Karpas-422 (cell line): ENCODE results near the gene RNF11. TPM values are rescaled to one million over a fixed set of nuclear protein-coding genes. Genes with fewer than 3 reads are reported as not detected.
"Not testable (repeated sequence)": the region's sequence is repeated elsewhere in the genome, so short reads cannot be mapped to it uniquely, and the experiment has no call there.

Experiments
- DNase-seq: peaks from one replicate; pipeline ENCODE4 v3.0.0-alpha.2; 2015
- H2AFZ ChIP-seq: fragments of 200-600 bp; sonication (generic); 2 replicates; pipeline ENCODE4 v1.6.1; 2014; ENCODE audit warnings: antibody characterized with exemption, low read length, mixed read lengths
- H3K27ac ChIP-seq: fragments of 200-600 bp; sonication (generic); 2 replicates; pipeline ENCODE4 v1.5.1; 2014; ENCODE audit warnings: mild to moderate bottlenecking, low read length, moderate library complexity
- H3K27me3 ChIP-seq: fragments of 200-600 bp; sonication (generic); 2 replicates; pipeline ENCODE4 v1.6.1; 2014; ENCODE audit warnings: low read length, mixed read lengths
- H3K36me3 ChIP-seq: fragments of 200-600 bp; sonication (generic); 2 replicates; pipeline ENCODE4 v1.6.1; 2014; ENCODE audit warnings: low read length, mixed read lengths; ENCODE audit not compliant: insufficient read depth
- H3K4me1 ChIP-seq: fragments of 200-600 bp; sonication (generic); 2 replicates; pipeline ENCODE4 v1.6.1; 2014; ENCODE audit warnings: mild to moderate bottlenecking, low read length, mixed read lengths
- H3K4me2 ChIP-seq: fragments of 200-600 bp; sonication (generic); 2 replicates; pipeline ENCODE4 v1.6.1; 2014; ENCODE audit warnings: low read length, low read depth, mild to moderate bottlenecking; ENCODE audit not compliant: poor library complexity, severe bottlenecking
- H3K4me3 ChIP-seq: fragments of 200-600 bp; sonication (generic); 2 replicates; pipeline ENCODE4 v1.5.1; 2014; ENCODE audit warnings: mild to moderate bottlenecking, antibody characterized with exemption, low read length, mixed read lengths
- H3K79me2 ChIP-seq: fragments of 200-600 bp; sonication (generic); 2 replicates; pipeline ENCODE4 v1.6.1; 2014; ENCODE audit warnings: mild to moderate bottlenecking, low read length, mixed read lengths
- H3K9ac ChIP-seq: fragments of 200-600 bp; sonication (generic); 2 replicates; pipeline ENCODE4 v1.6.0; 2014; ENCODE audit warnings: low read length
- H3K9me2 ChIP-seq: fragments of 200-600 bp; sonication (generic), shearing (Covaris generic); replicated peaks from 2 replicates; pipeline ENCODE4 v1.6.0; 2014; ENCODE audit warnings: mild to moderate bottlenecking, low read length, moderate library complexity; ENCODE audit not compliant: insufficient read depth
- H3K9me3 ChIP-seq: fragments of 300-700, 200-600 bp; sonication (generic); 2 replicates; pipeline ENCODE4 v1.6.1; 2014; ENCODE audit warnings: low read length, mixed read lengths
- H4K20me1 ChIP-seq: fragments of 200-600 bp; sonication (generic); 2 replicates; pipeline ENCODE4 v1.6.1; 2014; ENCODE audit warnings: mild to moderate bottlenecking, antibody characterized with exemption, low read length, low read depth; ENCODE audit not compliant: insufficient read depth
- total RNA-seq: library from RNA; depleted of rRNA; stranded (reverse); fragments of >200 nt; shearing (Covaris generic); gene quantifications from 2 replicates; pipeline ENCODE4 v1.2.3, GENCODE V29; 2014; ENCODE audit warnings: low replicate concordance

Gene RNF11
- total RNA-seq, 1 experiment from 2014 or later = 12.3 TPM

GRCh38 chr1:51242546-51242945 lies 6.5 kb downstream of the RNF11 start:
- DNase-seq = no peak

GRCh38 chr1:51247022-51247421 lies 10.9 kb downstream of the RNF11 start:
- Histone ChIP-seq H3K4me1 (no peaks in the 10 kb centered on the region), H3K79me2 (peaks cover 5% of the 10 kb centered on the region; the same call in 1 of the 2 replicates), H4K20me1 (peaks cover 9% of the 10 kb centered on the region; the same call in 1 of the 2 replicates), H2AFZ (no peak overlapping the region), H3K9me2 (no peaks in the 10 kb centered on the region), H3K4me3 (no peak overlapping the region), H3K4me2 (no peak overlapping the region), H3K9ac (no peak overlapping the region), H3K36me3 (no peaks in the 10 kb centered on the region), H3K9me3 (no peaks in the 10 kb centered on the region), H3K27ac (no peak overlapping the region), H3K27me3 (no peaks in the 10 kb centered on the region)
- DNase-seq = no peak

More at GRCh38 chr1:51242546-51242945, 6.5 kb downstream of the RNF11 start:
- H3K36me3 ChIP-seq = no peaks in the 10 kb centered on the region
- H3K27ac ChIP-seq = no peak overlapping the region
- H3K79me2 ChIP-seq = peaks cover 15% of the 10 kb centered on the region; the same call in 1 of the 2 replicates
- no peak overlapping the region for H3K9ac ChIP-seq
- H3K4me1 ChIP-seq = peaks cover 4% of the 10 kb centered on the region
- H3K4me3 ChIP-seq = no peak overlapping the region
- no peaks in the 10 kb centered on the region for H3K9me3 ChIP-seq
- H3K27me3 ChIP-seq = no peaks in the 10 kb centered on the region
- H3K9me2 ChIP-seq = no peaks in the 10 kb centered on the region
- H4K20me1 ChIP-seq = peaks cover 41% of the 10 kb centered on the region
- H3K4me2 ChIP-seq = no peak overlapping the region
- no peak overlapping the region for H2AFZ ChIP-seq

- Histone ChIP-seq H3K9ac (no peak overlapping the region), H3K4me3 (no peak overlapping the region), H3K4me1 (no peaks in the 10 kb centered on the region), H3K4me2 (no peak overlapping the region), H3K9me3 (no peaks in the 10 kb centered on the region), H3K27ac (no peak overlapping the region), H2AFZ (no peak overlapping the region), H3K9me2 (no peaks in the 10 kb centered on the region), H3K79me2 (peaks cover 5% of the 10 kb centered on the region; the same call in 1 of the 2 replicates), H3K27me3 (no peaks in the 10 kb centered on the region), H4K20me1 (peaks cover 14% of the 10 kb centered on the region), H3K36me3 (no peaks in the 10 kb centered on the region)
- DNase-seq = no peak
Measured at GRCh38 chr1:51247499-51247898, 11.4 kb downstream of the RNF11 start.

- no peak for DNase-seq
- Histone ChIP-seq H3K4me2 (no peak overlapping the region), H3K9ac (no peak overlapping the region), H3K4me3 (no peak overlapping the region), H3K4me1 (no peaks in the 10 kb centered on the region), H3K9me2 (no peaks in the 10 kb centered on the region), H4K20me1 (peaks cover 16% of the 10 kb centered on the region; the same call in 1 of the 2 replicates), H3K79me2 (peaks cover 5% of the 10 kb centered on the region; the same call in 1 of the 2 replicates), H3K36me3 (no peaks in the 10 kb centered on the region), H3K27me3 (no peaks in the 10 kb centered on the region), H3K27ac (no peak overlapping the region), H2AFZ (no peak overlapping the region), H3K9me3 (no peaks in the 10 kb centered on the region)
Measured at GRCh38 chr1:51249445-51249844, 13.4 kb downstream of the RNF11 start.

- H3K4me3 ChIP-seq, DNase-seq, H2AFZ ChIP-seq, H3K36me3 ChIP-seq, H3K27me3 ChIP-seq, H3K9me3 ChIP-seq, H3K79me2 ChIP-seq, H3K9me2 ChIP-seq, H3K4me1 ChIP-seq, H3K9ac ChIP-seq, H3K27ac ChIP-seq, H3K4me2 ChIP-seq: not testable (repeated sequence)
- H4K20me1 ChIP-seq = peaks cover 23% of the 10 kb centered on the region; the same call in 1 of the 2 replicates
Measured at GRCh38 chr1:51250729-51251128, 14.7 kb downstream of the RNF11 start.

GRCh38 chr1:51251165-51251564 lies 15.1 kb downstream of the RNF11 start:
- not testable (repeated sequence) for H3K27ac ChIP-seq, H2AFZ ChIP-seq, H3K4me1 ChIP-seq, H3K4me2 ChIP-seq, DNase-seq, H3K27me3 ChIP-seq, H3K9ac ChIP-seq, H3K79me2 ChIP-seq, H3K36me3 ChIP-seq, H3K4me3 ChIP-seq, H3K9me2 ChIP-seq, H3K9me3 ChIP-seq
- peaks cover 25% of the 10 kb centered on the region; the same call in 1 of the 2 replicates for H4K20me1 ChIP-seq

GRCh38 chr1:51252366-51252765 lies 16.3 kb downstream of the RNF11 start:
- H3K9me3 ChIP-seq = no peaks in the 10 kb centered on the region
- peaks cover 31% of the 10 kb centered on the region; the same call in 1 of the 2 replicates for H4K20me1 ChIP-seq
- H2AFZ ChIP-seq = no peak overlapping the region
- no peak overlapping the region for H3K4me2 ChIP-seq
- H3K36me3 ChIP-seq = no peaks in the 10 kb centered on the region
- no peaks in the 10 kb centered on the region for H3K27me3 ChIP-seq
- H3K9me2 ChIP-seq = no peaks in the 10 kb centered on the region
- H3K27ac ChIP-seq = no peak overlapping the region
- no peak overlapping the region for H3K9ac ChIP-seq
- H3K4me3 ChIP-seq = no peak overlapping the region
- DNase-seq = no peak
- no peaks in the 10 kb centered on the region; the same call in 1 of the 2 replicates for H3K4me1 ChIP-seq
- peaks cover 5% of the 10 kb centered on the region; the same call in 1 of the 2 replicates for H3K79me2 ChIP-seq

GRCh38 chr1:51253691-51254090 lies 17.6 kb downstream of the RNF11 start:
- Histone ChIP-seq H3K27me3 (no peaks in the 10 kb centered on the region), H3K79me2 (peaks cover 5% of the 10 kb centered on the region; the same call in 1 of the 2 replicates), H4K20me1 (peaks cover 33% of the 10 kb centered on the region; the same call in 1 of the 2 replicates), H3K4me3 (no peak overlapping the region), H3K9me2 (no peaks in the 10 kb centered on the region), H2AFZ (no peak overlapping the region), H3K4me1 (no peaks in the 10 kb centered on the region; the same call in 1 of the 2 replicates), H3K4me2 (no peak overlapping the region), H3K27ac (no peak overlapping the region), H3K36me3 (no peaks in the 10 kb centered on the region), H3K9ac (no peak overlapping the region), H3K9me3 (no peaks in the 10 kb centered on the region)
- no peak for DNase-seq
